Measurements from ENCODE around the gene SLC34A3.

DNA sequence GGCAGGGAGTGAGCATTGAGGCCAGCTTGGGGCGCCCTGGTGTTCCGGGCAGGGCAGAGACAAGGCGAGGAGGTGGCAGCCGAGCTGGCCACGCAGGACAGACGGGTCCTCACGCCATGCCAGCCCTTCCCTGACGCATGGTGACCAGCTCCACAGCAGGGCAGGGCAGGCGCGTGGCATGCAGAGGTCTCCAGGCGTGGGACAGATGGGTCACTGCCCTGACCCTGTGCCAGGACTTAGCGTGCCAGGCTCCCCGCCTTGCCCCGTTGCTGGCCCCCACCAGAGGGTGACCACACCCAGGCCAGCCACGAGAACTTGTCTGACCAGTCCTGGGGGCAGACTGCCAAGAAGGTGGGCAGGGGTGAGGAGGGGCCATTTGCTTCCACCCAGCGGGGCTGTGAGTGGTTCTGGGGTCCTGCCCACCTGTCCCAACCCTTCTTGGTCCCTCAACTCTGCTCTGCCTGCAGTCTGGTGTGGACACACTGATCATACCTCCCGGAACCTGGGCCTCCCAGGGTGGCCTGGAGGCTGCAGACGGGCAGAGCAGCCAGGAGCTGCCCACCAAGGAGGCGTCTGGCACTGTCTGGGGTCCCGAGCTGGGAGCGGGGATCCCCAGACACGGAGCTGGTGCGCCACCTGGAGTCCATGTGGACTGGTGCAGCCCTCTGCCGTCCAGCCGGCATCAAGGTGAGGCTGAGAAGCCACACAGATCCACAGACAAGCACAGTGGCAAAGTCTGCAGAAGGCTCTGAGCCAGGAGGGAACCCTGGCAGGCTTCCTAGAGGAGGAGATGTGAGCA, 3.4 kb upstream of the SLC34A3 start, which contains the start of gene RNF224:
- TF ChIP-seq, protein P1, sequence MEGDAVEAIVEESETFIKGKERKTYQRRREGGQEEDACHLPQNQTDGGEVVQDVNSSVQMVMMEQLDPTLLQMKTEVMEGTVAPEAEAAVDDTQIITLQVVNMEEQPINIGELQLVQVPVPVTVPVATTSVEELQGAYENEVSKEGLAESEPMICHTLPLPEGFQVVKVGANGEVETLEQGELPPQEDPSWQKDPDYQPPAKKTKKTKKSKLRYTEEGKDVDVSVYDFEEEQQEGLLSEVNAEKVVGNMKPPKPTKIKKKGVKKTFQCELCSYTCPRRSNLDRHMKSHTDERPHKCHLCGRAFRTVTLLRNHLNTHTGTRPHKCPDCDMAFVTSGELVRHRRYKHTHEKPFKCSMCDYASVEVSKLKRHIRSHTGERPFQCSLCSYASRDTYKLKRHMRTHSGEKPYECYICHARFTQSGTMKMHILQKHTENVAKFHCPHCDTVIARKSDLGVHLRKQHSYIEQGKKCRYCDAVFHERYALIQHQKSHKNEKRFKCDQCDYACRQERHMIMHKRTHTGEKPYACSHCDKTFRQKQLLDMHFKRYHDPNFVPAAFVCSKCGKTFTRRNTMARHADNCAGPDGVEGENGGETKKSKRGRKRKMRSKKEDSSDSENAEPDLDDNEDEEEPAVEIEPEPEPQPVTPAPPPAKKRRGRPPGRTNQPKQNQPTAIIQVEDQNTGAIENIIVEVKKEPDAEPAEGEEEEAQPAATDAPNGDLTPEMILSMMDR (IDR thresholded peaks at IDR 0.05; ENCODE audit: low read depth, low read length), result peak; percentile 91
- no peak for TF ChIP-seq EZH2phosphoT487 (IDR thresholded peaks at IDR 0.05; ENCODE audit: low read depth)

Measured in OCI-LY3 (cell line).